Measurements from ENCODE around the gene CDCA7.

The CDCA7 gene

GRCh38 chr2:173353556-173353955 lies 1.1 kb upstream of the CDCA7 start:
- TF ChIP-seq ZNF8 (CRISPR knock-in tag; IDR thresholded peaks at IDR 0.05) (no peak), ESRRG (CRISPR knock-in tag; IDR thresholded peaks at IDR 0.05) (no peak), PATZ1 (CRISPR knock-in tag; IDR thresholded peaks at IDR 0.05; ENCODE audit: borderline replicate concordance) (no peak), TSHZ2 (CRISPR knock-in tag; IDR thresholded peaks at IDR 0.05) (no peak), ISL1 (CRISPR knock-in tag; IDR thresholded peaks at IDR 0.05) (no peak), ZFP3 (CRISPR knock-in tag; IDR thresholded peaks at IDR 0.05) (no peak), CREB5 (CRISPR knock-in tag; IDR thresholded peaks at IDR 0.05; ENCODE audit: low read depth) (no peak), PPARA (CRISPR knock-in tag; IDR thresholded peaks at IDR 0.05; ENCODE audit: borderline replicate concordance) (no peak), ZNF565 (CRISPR knock-in tag; conservative IDR thresholded peaks at IDR 0.05; ENCODE audit: low read depth) (no peak), POU6F1 (CRISPR knock-in tag; IDR thresholded peaks at IDR 0.05; ENCODE audit: borderline replicate concordance, low read depth) (no peak), CSDC2 (CRISPR knock-in tag; IDR thresholded peaks at IDR 0.05) (no peak), ARNTL (CRISPR knock-in tag; IDR thresholded peaks at IDR 0.05; ENCODE audit: borderline replicate concordance, low read depth) (no peak), RARB (CRISPR knock-in tag; IDR thresholded peaks at IDR 0.05) (no peak), TCF4 (CRISPR knock-in tag; IDR thresholded peaks at IDR 0.05; ENCODE audit: borderline replicate concordance) (no peak), ZFP30 (CRISPR knock-in tag; IDR thresholded peaks at IDR 0.05) (no peak), SNAI2 (CRISPR knock-in tag; IDR thresholded peaks at IDR 0.05) (no peak), TOX (CRISPR knock-in tag; IDR thresholded peaks at IDR 0.05; ENCODE audit: borderline replicate concordance) (no peak), ZNF70 (CRISPR knock-in tag; IDR thresholded peaks at IDR 0.05) (no peak)
- ATAC-seq, result no peak

GRCh38 chr2:173354073-173354581 lies 545 bp upstream of the CDCA7 start:
- ATAC-seq, result no peak; the same call in 2 of the 3 replicates

More at GRCh38 chr2:173354073-173354581, 545 bp upstream of the CDCA7 start:
- TF ChIP-seq CREB5 (CRISPR knock-in tag; IDR thresholded peaks at IDR 0.05; ENCODE audit: low read depth) (no peak), ZNF8 (CRISPR knock-in tag; IDR thresholded peaks at IDR 0.05) (no peak), ISL1 (CRISPR knock-in tag; IDR thresholded peaks at IDR 0.05) (no peak), PPARA (CRISPR knock-in tag; IDR thresholded peaks at IDR 0.05; ENCODE audit: borderline replicate concordance) (no peak), TSHZ2 (CRISPR knock-in tag; IDR thresholded peaks at IDR 0.05) (no peak), BACH2 (CRISPR knock-in tag; IDR thresholded peaks at IDR 0.05; ENCODE audit: borderline replicate concordance) (no peak), OSR1 (CRISPR knock-in tag; IDR thresholded peaks at IDR 0.05) (no peak), ZFP30 (CRISPR knock-in tag; IDR thresholded peaks at IDR 0.05) (no peak), ZC3H10 (CRISPR knock-in tag; IDR thresholded peaks at IDR 0.05) (no peak), CSRNP3 (CRISPR knock-in tag; IDR thresholded peaks at IDR 0.05) (no peak), ZNF70 (CRISPR knock-in tag; IDR thresholded peaks at IDR 0.05) (no peak), SNAI2 (CRISPR knock-in tag; IDR thresholded peaks at IDR 0.05) (no peak), POU6F1 (CRISPR knock-in tag; IDR thresholded peaks at IDR 0.05; ENCODE audit: borderline replicate concordance, low read depth) (no peak), ESRRG (CRISPR knock-in tag; IDR thresholded peaks at IDR 0.05) (no peak), GLIS3 (CRISPR knock-in tag; IDR thresholded peaks at IDR 0.05) (no peak), RARB (CRISPR knock-in tag; IDR thresholded peaks at IDR 0.05) (no peak), ZFP3 (CRISPR knock-in tag; IDR thresholded peaks at IDR 0.05) (no peak), ARNTL (CRISPR knock-in tag; IDR thresholded peaks at IDR 0.05; ENCODE audit: borderline replicate concordance, low read depth) (no peak)
